ENCODE data around the gene RTN4RL1. TPM values are rescaled to one million over a fixed set of nuclear protein-coding genes. Genes with fewer than 3 reads are reported as not detected.

The RTN4RL1 gene
- total RNA-seq, 4 donors from 2014 or later = 16.4 to 24.8 (median 21.6) TPM

DNA sequence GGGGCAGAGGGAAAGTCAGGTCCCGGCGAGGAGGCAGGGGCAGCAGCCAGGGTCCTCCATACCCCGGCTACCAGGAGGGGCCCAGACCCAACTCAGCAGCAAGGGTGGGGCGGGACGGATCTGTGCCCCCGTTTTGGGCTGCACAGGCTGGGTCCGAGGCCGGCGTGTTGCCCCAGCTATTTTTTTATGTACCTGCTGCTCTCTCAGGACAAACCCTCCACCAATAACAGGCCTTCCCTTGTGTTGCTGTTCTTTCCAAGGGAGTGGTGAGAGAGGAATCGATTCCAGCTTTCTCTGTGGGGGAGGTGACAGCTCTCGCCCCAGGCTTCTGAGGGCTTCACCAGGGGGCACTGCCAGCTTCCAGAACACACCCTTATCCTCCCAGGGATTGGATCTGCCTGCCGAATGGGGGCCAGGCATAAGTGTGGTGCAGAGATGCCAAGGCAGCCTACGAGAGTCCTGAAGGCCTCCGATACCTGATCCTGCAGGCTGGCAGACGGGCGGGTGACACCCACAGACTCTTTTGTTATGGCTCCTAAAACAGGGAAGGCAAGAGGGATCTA is 22.3 kb downstream of the RTN4RL1 start:
- H3K27ac ChIP-seq = peak overlapping the region; percentile 73
- WGBS = 54% methylated on average over 9 of the region's 16 CpGs

DNA sequence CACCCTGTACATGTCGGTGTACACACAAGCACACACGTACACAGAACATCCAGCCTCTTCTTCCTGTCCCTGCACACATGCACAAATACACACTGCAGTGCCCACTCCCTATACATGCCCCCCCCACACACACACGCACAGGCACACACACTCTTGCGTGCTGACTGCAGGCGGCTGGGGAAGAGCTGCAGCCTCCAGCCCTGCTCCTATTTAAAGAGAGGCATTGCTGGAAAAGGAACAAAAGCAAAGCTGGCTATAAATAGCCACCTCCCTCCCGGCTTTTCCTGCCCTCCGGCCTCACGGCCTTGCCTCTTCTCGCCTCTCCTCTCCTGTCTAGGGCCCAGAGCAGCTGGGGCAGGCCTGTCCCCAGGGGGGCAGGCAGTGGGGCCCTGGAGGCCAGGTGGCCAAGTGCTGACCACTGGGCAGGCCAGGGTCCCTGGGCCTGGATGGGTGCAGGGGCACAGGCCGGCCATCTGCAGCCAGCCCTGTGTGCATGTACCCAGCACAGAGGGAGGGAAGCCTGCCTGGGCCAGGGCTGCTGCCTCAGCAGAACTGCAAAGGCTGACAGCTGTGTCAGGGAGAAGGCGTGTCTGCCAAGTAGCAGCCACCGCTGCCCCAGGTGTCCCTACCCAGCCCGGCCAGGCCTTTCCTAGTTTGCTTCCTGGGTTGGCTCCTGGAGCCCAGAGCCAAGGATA is 25.4 kb downstream of the RTN4RL1 start:
- H3K4me1 ChIP-seq = peaks cover 63% of the 10 kb centered on the region
- H3K4me3 ChIP-seq = peak overlapping the region; percentile 12
- peak in 1 of 2 donors; percentile 72 for DNase-seq (ENCODE audit: low spot score in 2 of 2)

More for the DNA sequence above, 22.3 kb downstream of the RTN4RL1 start:
- TF ChIP-seq POLR2AphosphoS5 (IDR thresholded peaks at IDR 0.05) (no peak), POLR2A (IDR thresholded peaks at IDR 0.05) (no peak), EP300 (IDR thresholded peaks at IDR 0.05) (no peak)
- TF ChIP-seq, protein P1, sequence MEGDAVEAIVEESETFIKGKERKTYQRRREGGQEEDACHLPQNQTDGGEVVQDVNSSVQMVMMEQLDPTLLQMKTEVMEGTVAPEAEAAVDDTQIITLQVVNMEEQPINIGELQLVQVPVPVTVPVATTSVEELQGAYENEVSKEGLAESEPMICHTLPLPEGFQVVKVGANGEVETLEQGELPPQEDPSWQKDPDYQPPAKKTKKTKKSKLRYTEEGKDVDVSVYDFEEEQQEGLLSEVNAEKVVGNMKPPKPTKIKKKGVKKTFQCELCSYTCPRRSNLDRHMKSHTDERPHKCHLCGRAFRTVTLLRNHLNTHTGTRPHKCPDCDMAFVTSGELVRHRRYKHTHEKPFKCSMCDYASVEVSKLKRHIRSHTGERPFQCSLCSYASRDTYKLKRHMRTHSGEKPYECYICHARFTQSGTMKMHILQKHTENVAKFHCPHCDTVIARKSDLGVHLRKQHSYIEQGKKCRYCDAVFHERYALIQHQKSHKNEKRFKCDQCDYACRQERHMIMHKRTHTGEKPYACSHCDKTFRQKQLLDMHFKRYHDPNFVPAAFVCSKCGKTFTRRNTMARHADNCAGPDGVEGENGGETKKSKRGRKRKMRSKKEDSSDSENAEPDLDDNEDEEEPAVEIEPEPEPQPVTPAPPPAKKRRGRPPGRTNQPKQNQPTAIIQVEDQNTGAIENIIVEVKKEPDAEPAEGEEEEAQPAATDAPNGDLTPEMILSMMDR (IDR thresholded peaks at IDR 0.05) = no peak
- DNase-seq (ENCODE audit: low spot score in 2 of 2) = no peak
- no peak overlapping the region for H3K4me3 ChIP-seq
- no peaks in the 10 kb centered on the region for H3K36me3 ChIP-seq
- H3K27me3 ChIP-seq = no peaks in the 10 kb centered on the region
- H3K4me1 ChIP-seq = peaks cover 40% of the 10 kb centered on the region
- no peaks in the 10 kb centered on the region for H3K9me3 ChIP-seq

DNA sequence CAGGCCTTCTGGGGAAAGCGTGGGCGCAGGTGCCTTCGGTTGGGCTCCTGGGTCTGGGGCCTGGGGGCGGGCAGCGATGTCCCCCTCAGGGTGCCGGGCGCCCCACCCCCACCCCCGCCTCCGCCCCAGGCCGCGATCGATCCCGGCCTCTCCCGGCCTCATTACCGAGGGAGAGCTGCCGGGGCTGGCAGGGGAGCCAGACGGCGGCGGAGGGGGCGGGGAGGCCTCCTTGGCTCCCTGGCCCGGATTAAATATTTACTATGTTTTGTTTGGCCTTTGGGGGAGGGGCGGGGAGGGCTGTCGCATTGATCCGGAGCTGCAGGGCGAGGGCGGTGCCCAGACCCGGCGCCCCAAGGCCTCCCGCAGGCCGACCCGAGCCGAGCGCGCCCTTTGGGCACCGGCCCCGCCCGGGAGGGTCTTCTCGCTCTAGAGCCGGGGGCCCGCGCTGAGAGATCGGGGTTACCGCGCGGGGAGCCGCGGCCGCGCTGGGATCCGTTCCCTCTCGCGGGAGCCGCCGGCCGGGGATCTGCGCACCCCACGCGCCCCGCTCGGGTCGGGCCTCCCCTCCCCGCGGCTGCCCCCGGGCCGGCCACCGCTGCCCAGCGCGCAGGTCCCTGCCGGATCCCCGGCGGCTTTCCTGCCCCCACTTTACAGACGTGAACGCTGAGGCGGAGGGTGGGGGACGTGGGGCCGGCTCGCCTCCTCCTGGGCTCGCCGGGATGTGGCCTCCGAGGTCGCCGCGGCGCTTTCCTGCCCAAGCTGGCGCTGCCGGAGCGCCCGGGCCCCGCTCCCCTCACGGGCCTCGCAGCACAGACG is 27.0 kb downstream of the RTN4RL1 start:
- H3K27ac ChIP-seq = peak overlapping the region; percentile 73

More for the DNA sequence above, 25.4 kb downstream of the RTN4RL1 start:
- no peaks in the 10 kb centered on the region for H3K27me3 ChIP-seq
- 18% methylated on average over 9 of the region's 13 CpGs for WGBS
- TF ChIP-seq POLR2AphosphoS5 (IDR thresholded peaks at IDR 0.05) (no peak), EP300 (IDR thresholded peaks at IDR 0.05) (no peak), POLR2A (IDR thresholded peaks at IDR 0.05) (no peak)
- TF ChIP-seq, protein P1 (IDR thresholded peaks at IDR 0.05) = no peak
- H3K9me3 ChIP-seq = no peaks in the 10 kb centered on the region
- peak overlapping the region; percentile 87 for H3K27ac ChIP-seq
- no peaks in the 10 kb centered on the region for H3K36me3 ChIP-seq

DNA sequence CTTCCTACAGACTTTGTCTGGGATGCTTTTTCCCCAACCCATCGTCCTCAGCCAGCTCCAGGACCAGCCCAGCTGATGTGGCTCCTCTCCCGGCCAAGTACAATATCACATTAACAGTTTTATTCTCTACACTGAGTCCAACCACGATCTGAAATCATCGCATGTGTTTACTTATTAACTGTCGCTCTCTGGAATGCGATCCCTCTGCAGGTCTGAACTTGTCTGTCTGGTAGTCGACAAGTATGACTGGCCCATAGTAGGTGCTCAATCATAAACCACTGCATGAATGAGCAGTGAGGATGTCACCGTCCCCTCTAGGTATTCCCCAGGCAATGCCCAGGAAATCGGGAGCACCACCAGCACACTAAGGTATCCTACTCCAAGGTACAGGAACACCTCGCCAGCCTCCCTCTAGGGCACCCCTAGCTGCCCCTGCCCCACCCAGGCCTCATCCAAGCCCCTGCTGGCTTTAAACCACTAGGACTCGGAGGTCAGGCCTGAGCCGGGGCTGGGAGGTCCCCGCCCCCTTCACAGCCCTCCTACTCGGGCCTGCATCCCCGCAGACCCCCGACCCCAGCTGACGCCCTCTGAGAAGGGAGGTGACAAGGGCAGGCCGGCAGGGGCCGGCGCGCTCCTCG is 27.7 kb downstream of the RTN4RL1 start:
- Histone ChIP-seq H3K9me3 (no peaks in the 10 kb centered on the region), H3K4me1 (peaks cover 51% of the 10 kb centered on the region), H3K4me3 (peak overlapping the region; percentile 62), H3K27ac (peak overlapping the region; percentile 73), H3K27me3 (no peaks in the 10 kb centered on the region), H3K36me3 (no peaks in the 10 kb centered on the region)
- DNase-seq (ENCODE audit: low spot score in 2 of 2) = peak in 1 of 2 donors; percentile 66
- TF ChIP-seq, protein P1 (IDR thresholded peaks at IDR 0.05) = no peak
- TF ChIP-seq POLR2AphosphoS5 (IDR thresholded peaks at IDR 0.05) (peak in 1 of 3 donors; percentile 9), EP300 (IDR thresholded peaks at IDR 0.05) (no peak), POLR2A (IDR thresholded peaks at IDR 0.05) (no peak)
- WGBS = 36% methylated on average over 13 of the region's 22 CpGs

More for the DNA sequence above, 27.0 kb downstream of the RTN4RL1 start:
- Histone ChIP-seq H3K9me3 (no peaks in the 10 kb centered on the region), H3K36me3 (no peaks in the 10 kb centered on the region), H3K4me3 (peak overlapping the region; percentile 62), H3K27me3 (no peaks in the 10 kb centered on the region), H3K4me1 (peaks cover 59% of the 10 kb centered on the region)
- peak in 1 of 2 donors; percentile 64 for DNase-seq (ENCODE audit: low spot score in 2 of 2)
- TF ChIP-seq, protein P1 (IDR thresholded peaks at IDR 0.05) = no peak
- no peak for TF ChIP-seq EP300 (IDR thresholded peaks at IDR 0.05)
- no peak for TF ChIP-seq POLR2AphosphoS5 (IDR thresholded peaks at IDR 0.05)
- no peak for TF ChIP-seq POLR2A (IDR thresholded peaks at IDR 0.05)
- 4% methylated on average over 14 of the region's 92 CpGs for WGBS

All from suprapubic skin (tissue), 4 donors.